ENCODE measurements around the gene IFNAR2.

Gene IFNAR2

GRCh38 chr21:33270986-33271385 is 41.2 kb downstream of the IFNAR2 start:
- DNase-seq, result no peak

GRCh38 chr21:33273044-33273443 is 43.3 kb downstream of the IFNAR2 start:
- no peak for DNase-seq

GRCh38 chr21:33278721-33279120 is 49.0 kb downstream of the IFNAR2 start:
- DNase-seq, result no peak

GRCh38 chr21:33279330-33279820 is 49.6 kb downstream of the IFNAR2 start:
- DNase-seq, result no peak

Data from NCI-H187 treated with DMSO at 0.1 percent for 48 hours (cell line).